Measurements from ENCODE around the gene MOB3B. TPM values are rescaled to one million over a fixed set of nuclear protein-coding genes. Genes with fewer than 3 reads are reported as not detected.

The MOB3B gene
- total RNA-seq, 4 donors from 2014 or later, result 8.2 to 16.5 (median 10.5) TPM

DNA sequence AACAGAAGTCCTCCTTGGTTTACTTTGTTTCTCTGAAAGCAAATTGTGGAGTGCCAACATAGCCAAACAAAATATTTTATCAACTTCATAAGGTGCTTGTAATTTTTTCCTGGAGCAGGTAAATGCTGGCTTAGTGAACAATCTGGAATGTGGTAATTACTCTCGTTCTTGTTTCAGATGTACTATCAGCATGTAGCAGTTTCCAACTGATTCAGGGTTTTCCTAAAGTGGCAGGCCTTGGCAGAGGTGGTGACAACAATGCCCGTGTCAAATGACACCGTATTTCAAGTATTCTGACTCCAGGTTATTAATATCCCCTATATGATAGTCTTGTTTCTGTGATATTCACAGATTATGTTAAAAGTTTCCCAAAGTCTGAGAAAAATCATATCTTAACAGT, 42.4 kb upstream of the MOB3B start:
- no peak for DNase-seq (ENCODE audit: low spot score in 2 of 2)
- TF ChIP-seq POLR2A (IDR thresholded peaks at IDR 0.05), result no peak
- TF ChIP-seq, protein P1, sequence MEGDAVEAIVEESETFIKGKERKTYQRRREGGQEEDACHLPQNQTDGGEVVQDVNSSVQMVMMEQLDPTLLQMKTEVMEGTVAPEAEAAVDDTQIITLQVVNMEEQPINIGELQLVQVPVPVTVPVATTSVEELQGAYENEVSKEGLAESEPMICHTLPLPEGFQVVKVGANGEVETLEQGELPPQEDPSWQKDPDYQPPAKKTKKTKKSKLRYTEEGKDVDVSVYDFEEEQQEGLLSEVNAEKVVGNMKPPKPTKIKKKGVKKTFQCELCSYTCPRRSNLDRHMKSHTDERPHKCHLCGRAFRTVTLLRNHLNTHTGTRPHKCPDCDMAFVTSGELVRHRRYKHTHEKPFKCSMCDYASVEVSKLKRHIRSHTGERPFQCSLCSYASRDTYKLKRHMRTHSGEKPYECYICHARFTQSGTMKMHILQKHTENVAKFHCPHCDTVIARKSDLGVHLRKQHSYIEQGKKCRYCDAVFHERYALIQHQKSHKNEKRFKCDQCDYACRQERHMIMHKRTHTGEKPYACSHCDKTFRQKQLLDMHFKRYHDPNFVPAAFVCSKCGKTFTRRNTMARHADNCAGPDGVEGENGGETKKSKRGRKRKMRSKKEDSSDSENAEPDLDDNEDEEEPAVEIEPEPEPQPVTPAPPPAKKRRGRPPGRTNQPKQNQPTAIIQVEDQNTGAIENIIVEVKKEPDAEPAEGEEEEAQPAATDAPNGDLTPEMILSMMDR (IDR thresholded peaks at IDR 0.05), result no peak
- intact Hi-C loops (cut with DNase I; ENCODE audit: low total_unique reads), result loop anchor here (10.0 kb wide), 1 partner anchor 627 kb away; the partner anchor contains the start of gene PLAA
- 31 to 34% methylated on average over 3 of the region's 3 CpGs for WGBS, 2 donors
- H3K4me3 ChIP-seq (ENCODE audit: low read depth, poor library complexity, severe bottlenecking), result no peak overlapping the region

GRCh38 chr9:27571011-27571410, 41.4 kb upstream of the MOB3B start:
- H3K4me3 ChIP-seq (ENCODE audit: low read depth, poor library complexity, severe bottlenecking), result no peak overlapping the region
- WGBS, 2 donors, result 56 to 65% methylated on average over 4 of the region's 4 CpGs
- TF ChIP-seq POLR2A (IDR thresholded peaks at IDR 0.05), result no peak
- TF ChIP-seq, protein P1 (IDR thresholded peaks at IDR 0.05), result no peak
- DNase-seq (ENCODE audit: low spot score in 2 of 2), result no peak
- intact Hi-C loops (cut with DNase I; ENCODE audit: low total_unique reads), result loop anchor here (10.0 kb wide), 1 partner anchor 626 kb away; the partner anchor contains the start of gene PLAA

GRCh38 chr9:27569406-27569805, 39.8 kb upstream of the MOB3B start:
- no peak overlapping the region for H3K4me3 ChIP-seq (ENCODE audit: low read depth, poor library complexity, severe bottlenecking)
- no peak for DNase-seq (ENCODE audit: low spot score in 2 of 2)
- 47 to 59% methylated on average over 2 of the region's 2 CpGs for WGBS, 2 donors
- intact Hi-C loops (cut with DNase I; ENCODE audit: low total_unique reads), result no loop called here
- TF ChIP-seq, protein P1 (IDR thresholded peaks at IDR 0.05), result no peak
- no peak for TF ChIP-seq POLR2A (IDR thresholded peaks at IDR 0.05)

DNA sequence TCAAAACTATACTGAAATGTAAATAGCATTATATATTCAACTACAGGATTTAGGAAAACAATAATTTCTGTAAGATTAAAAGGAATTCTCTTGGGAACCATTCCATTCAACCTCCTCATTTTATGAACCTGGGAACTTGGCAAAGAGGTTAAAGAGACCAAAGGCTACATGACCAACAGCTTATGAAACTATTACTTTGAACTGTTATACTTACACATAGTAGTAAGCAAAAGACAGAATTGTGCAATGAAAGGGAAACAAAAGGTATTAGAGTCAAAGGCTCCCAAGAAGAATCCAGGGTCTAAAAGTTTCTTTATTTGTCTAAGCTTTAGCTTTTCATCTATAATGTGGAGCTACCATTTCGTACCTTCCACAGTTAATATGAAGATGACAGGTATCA, 36.5 kb upstream of the MOB3B start:
- no peak overlapping the region for H3K4me3 ChIP-seq (ENCODE audit: low read depth, poor library complexity, severe bottlenecking)
- intact Hi-C loops (cut with DNase I; ENCODE audit: low total_unique reads), result no loop called here
- TF ChIP-seq, protein P1 (IDR thresholded peaks at IDR 0.05), result no peak
- no peak for TF ChIP-seq POLR2A (IDR thresholded peaks at IDR 0.05)

GRCh38 chr9:27565696-27566095, 36.1 kb upstream of the MOB3B start:
- no peak overlapping the region for H3K4me3 ChIP-seq (ENCODE audit: low read depth, poor library complexity, severe bottlenecking)
- no peak for TF ChIP-seq POLR2A (IDR thresholded peaks at IDR 0.05)
- TF ChIP-seq, protein P1 (IDR thresholded peaks at IDR 0.05), result no peak
- no peak for DNase-seq (ENCODE audit: low spot score in 2 of 2)
- intact Hi-C loops (cut with DNase I; ENCODE audit: low total_unique reads), result no loop called here

More for the DNA sequence above, 36.5 kb upstream of the MOB3B start:
- no peak for DNase-seq (ENCODE audit: low spot score in 2 of 2)
- 96 to 97% methylated on average over 1 of the region's 1 CpG for WGBS, 2 donors

DNA sequence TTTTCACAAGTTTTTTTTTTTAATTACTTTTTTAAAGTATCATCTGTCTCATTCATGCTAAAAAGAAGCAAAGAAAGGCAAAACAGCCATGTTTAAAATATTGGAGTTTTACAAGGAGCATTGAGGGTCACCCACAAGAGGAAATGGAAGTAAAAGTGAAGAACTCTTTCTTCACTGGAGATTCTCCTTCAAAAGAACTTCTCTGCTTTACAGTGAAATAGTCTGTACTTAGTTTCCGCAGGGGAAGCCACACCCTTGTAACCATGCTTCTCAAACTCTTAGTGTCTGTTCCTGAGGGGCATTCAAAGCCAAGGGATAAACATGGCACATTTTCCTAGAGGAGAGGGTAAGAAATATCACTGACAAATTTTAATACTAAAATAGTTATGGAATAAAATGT, 35.1 kb upstream of the MOB3B start:
- DNase-seq (ENCODE audit: low spot score in 2 of 2), result no peak
- 88 to 95% methylated on average over 1 of the region's 1 CpG for WGBS, 2 donors
- no peak overlapping the region for H3K4me3 ChIP-seq (ENCODE audit: low read depth, poor library complexity, severe bottlenecking)
- no peak for TF ChIP-seq POLR2A (IDR thresholded peaks at IDR 0.05)
- TF ChIP-seq, protein P1 (IDR thresholded peaks at IDR 0.05), result no peak
- intact Hi-C loops (cut with DNase I; ENCODE audit: low total_unique reads), result no loop called here
